Measurements from ENCODE around the gene GLCE. TPM values are rescaled to one million over a fixed set of nuclear protein-coding genes. Genes with fewer than 3 reads are reported as not detected.

The GLCE gene
- total RNA-seq, 1 donor from 2014 or later = 13.6 TPM

DNA sequence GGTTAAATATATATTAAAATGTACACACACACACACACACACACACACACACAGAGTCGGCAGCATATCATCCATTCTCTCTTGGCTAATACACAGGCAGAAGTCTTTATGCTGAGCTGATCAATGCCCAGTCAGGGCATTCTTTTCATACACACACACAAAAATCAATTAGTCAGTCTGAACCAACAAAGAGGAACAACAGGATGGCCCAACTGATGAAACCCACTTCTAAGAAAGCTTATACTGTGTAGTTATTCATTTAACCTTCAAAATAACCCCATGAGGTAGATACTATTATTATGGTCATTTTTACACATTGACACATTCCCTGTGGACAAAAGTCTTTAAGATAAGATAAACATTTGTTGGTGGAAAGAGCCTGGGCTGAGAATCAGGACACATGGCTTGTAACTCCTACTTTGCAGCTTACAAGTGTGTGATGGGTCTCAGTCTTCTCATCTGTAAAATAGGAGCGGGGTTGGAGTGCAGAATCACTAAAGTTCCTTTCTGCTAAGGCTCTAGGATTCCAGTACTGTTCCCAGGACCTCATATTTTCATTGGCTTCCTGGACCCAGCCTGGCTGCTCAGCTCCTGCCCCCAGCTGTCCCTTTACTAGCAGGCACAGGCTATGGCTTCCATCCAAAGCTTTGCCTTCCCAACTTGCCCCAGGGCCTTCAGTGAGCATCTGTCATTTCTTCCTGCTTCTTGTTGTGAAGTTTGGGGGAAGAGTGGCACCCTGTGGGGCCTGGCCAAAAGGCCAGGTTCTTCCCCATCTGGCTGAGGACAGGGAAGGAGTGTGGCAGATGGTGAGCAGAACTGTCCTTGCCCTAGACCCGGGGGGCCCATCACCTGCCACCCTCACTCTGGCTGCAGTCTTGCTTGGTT lies 27.2 kb upstream of the GLCE start:
- peaks cover 4% of the 10 kb centered on the region for H3K4me1 Mint-ChIP-seq (ENCODE audit: low read depth, unreplicated experiment)

DNA sequence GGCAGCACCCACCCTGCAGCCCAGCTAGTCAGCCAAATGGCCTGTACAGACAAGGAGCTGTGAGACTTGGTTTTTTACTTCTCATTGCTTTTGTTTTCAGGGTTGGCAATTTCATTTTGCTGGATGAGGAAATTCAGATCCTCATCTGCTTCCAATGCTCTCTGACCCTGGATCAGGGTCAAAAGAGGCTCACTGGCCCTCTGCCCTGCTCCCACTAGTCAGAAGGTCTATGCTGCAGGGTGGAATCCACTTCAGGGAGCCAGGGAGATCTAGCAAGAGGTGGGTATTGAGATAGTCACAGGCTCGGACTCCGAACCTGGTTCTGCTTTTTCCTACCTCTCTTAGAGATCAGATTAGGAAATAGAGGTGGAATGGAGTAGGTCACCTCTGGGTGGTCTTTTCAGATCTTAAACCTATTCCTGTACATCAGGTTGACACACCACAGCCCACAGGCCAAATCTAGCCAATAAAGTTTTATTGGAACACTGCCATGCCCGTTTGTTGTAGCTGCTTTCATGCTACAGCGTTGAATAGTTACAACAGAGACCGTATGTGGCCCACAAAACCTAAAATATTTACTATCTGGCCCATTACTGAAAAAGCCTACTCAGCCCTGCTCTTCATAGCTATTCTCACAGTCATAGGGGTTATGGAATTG lies 26.4 kb upstream of the GLCE start:
- no peak for TF ChIP-seq EZH2 (IDR thresholded peaks at IDR 0.05; ENCODE audit: insufficient read depth, low read length)
- TF ChIP-seq, protein P1, sequence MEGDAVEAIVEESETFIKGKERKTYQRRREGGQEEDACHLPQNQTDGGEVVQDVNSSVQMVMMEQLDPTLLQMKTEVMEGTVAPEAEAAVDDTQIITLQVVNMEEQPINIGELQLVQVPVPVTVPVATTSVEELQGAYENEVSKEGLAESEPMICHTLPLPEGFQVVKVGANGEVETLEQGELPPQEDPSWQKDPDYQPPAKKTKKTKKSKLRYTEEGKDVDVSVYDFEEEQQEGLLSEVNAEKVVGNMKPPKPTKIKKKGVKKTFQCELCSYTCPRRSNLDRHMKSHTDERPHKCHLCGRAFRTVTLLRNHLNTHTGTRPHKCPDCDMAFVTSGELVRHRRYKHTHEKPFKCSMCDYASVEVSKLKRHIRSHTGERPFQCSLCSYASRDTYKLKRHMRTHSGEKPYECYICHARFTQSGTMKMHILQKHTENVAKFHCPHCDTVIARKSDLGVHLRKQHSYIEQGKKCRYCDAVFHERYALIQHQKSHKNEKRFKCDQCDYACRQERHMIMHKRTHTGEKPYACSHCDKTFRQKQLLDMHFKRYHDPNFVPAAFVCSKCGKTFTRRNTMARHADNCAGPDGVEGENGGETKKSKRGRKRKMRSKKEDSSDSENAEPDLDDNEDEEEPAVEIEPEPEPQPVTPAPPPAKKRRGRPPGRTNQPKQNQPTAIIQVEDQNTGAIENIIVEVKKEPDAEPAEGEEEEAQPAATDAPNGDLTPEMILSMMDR (IDR thresholded peaks at IDR 0.05; ENCODE audit: insufficient read depth, low read depth, low read length) = no peak
- H3K4me3 ChIP-seq (ENCODE audit: insufficient read depth, low read depth, low read length) = no peak overlapping the region
- H3K27me3 ChIP-seq (ENCODE audit: insufficient read depth, low read length) = peaks cover 31% of the 10 kb centered on the region
- FAIRE-seq (no peak), DNase-seq (ENCODE audit: low read depth) (no peak)
- H2AFZ ChIP-seq (ENCODE audit: low read depth, low read length) = no peak overlapping the region
- H3K27me3 Mint-ChIP-seq (ENCODE audit: low read depth, unreplicated experiment) = peaks cover 26% of the 10 kb centered on the region
- H3K36me3 ChIP-seq (ENCODE audit: insufficient read depth, low read length) = no peaks in the 10 kb centered on the region
- no peaks in the 10 kb centered on the region for H3K9me3 ChIP-seq (ENCODE audit: insufficient read depth, low read depth, low read length)
- no peak overlapping the region for H3K27ac ChIP-seq (ENCODE audit: low read depth, low read length)
- H3K4me1 Mint-ChIP-seq (ENCODE audit: low read depth, unreplicated experiment) = peaks cover 4% of the 10 kb centered on the region
- no peaks in the 10 kb centered on the region for H3K4me1 ChIP-seq (ENCODE audit: insufficient read depth, low read length)
- no peak overlapping the region for H3K4me3 Mint-ChIP-seq (ENCODE audit: unreplicated experiment)
- no peaks in the 10 kb centered on the region for H3K36me3 Mint-ChIP-seq (ENCODE audit: low read depth, unreplicated experiment)
- peaks cover 1% of the 10 kb centered on the region for H3K9me3 Mint-ChIP-seq (ENCODE audit: unreplicated experiment)
- no peaks in the 10 kb centered on the region for H4K20me1 ChIP-seq (ENCODE audit: insufficient read depth, low read length)
- no peak overlapping the region for H3K4me2 ChIP-seq (ENCODE audit: low read length)
- no peaks in the 10 kb centered on the region for H3K79me2 ChIP-seq (ENCODE audit: insufficient read depth, low read length)
- H3K27ac Mint-ChIP-seq (ENCODE audit: unreplicated experiment) = no peak overlapping the region
- no peak overlapping the region for H3K9ac ChIP-seq (ENCODE audit: low read length)

More for the DNA sequence above, 27.2 kb upstream of the GLCE start:
- Histone ChIP-seq H3K4me2 (ENCODE audit: low read length) (no peak overlapping the region), H3K9me3 (ENCODE audit: insufficient read depth, low read depth, low read length) (no peaks in the 10 kb centered on the region), H4K20me1 (ENCODE audit: insufficient read depth, low read length) (no peaks in the 10 kb centered on the region), H3K79me2 (ENCODE audit: insufficient read depth, low read length) (no peaks in the 10 kb centered on the region), H3K4me1 (ENCODE audit: insufficient read depth, low read length) (no peaks in the 10 kb centered on the region), H3K4me3 (ENCODE audit: insufficient read depth, low read depth, low read length) (no peak overlapping the region), H3K27ac (ENCODE audit: low read depth, low read length) (no peak overlapping the region), H3K36me3 (ENCODE audit: insufficient read depth, low read length) (no peaks in the 10 kb centered on the region), H3K9ac (ENCODE audit: low read length) (no peak overlapping the region), H2AFZ (ENCODE audit: low read depth, low read length) (no peak overlapping the region), H3K27me3 (ENCODE audit: insufficient read depth, low read length) (peaks cover 24% of the 10 kb centered on the region)
- Mint-ChIP-seq H3K36me3 (ENCODE audit: low read depth, unreplicated experiment) (no peaks in the 10 kb centered on the region), H3K4me3 (ENCODE audit: unreplicated experiment) (no peak overlapping the region), H3K27me3 (ENCODE audit: low read depth, unreplicated experiment) (peaks cover 21% of the 10 kb centered on the region), H3K9me3 (ENCODE audit: unreplicated experiment) (peaks cover 1% of the 10 kb centered on the region), H3K27ac (ENCODE audit: unreplicated experiment) (no peak overlapping the region)
- TF ChIP-seq EZH2 (IDR thresholded peaks at IDR 0.05; ENCODE audit: insufficient read depth, low read length) = no peak
- TF ChIP-seq, protein P1 (IDR thresholded peaks at IDR 0.05; ENCODE audit: insufficient read depth, low read depth, low read length) = no peak
- FAIRE-seq = no peak
- no peak for DNase-seq (ENCODE audit: low read depth)
